ENCODE results near the gene C1S. TPM values are rescaled to one million over a fixed set of nuclear protein-coding genes. Genes with fewer than 3 reads are reported as not detected.

C1S gene
- total and polyA plus RNA-seq, 9 of the 15 experiments (the other 6 are each of a cell fraction or from before 2014, with no cell fraction given): 0.08 to 0.84 (median 0.27) TPM

- no peak for TF ChIP-seq CTCFL (IDR thresholded peaks at IDR 0.05; ENCODE audit: borderline replicate concordance, insufficient read depth, low read depth, low read length, poor library complexity, severe bottlenecking)
- TF ChIP-seq ZC3H8 (IDR thresholded peaks at IDR 0.05): no peak
- no peak for TF ChIP-seq TCF7 (IDR thresholded peaks at IDR 0.05; ENCODE audit: borderline replicate concordance)
- no peak for TF ChIP-seq TGIF2 (CRISPR knock-in tag; IDR thresholded peaks at IDR 0.05)
- TF ChIP-seq CGGBP1 (CRISPR knock-in tag; IDR thresholded peaks at IDR 0.05): no peak
- TF ChIP-seq TEAD2 (tag; IDR thresholded peaks at IDR 0.05): 0 out of 2 replicates have a peak, but pooled peaks have one; percentile 12
- TF ChIP-seq ZNF398 (CRISPR knock-in tag; IDR thresholded peaks at IDR 0.05): no peak
- TF ChIP-seq HSF4 (CRISPR knock-in tag; IDR thresholded peaks at IDR 0.05; ENCODE audit: borderline replicate concordance): no peak
- no peak for TF ChIP-seq ARID1B (IDR thresholded peaks at IDR 0.05)
- no peak for TF ChIP-seq IRF1 (CRISPR knock-in tag; IDR thresholded peaks at IDR 0.05; ENCODE audit: borderline replicate concordance)
- no peak for TF ChIP-seq MAX (CRISPR knock-in tag; IDR thresholded peaks at IDR 0.05)
- no peak for TF ChIP-seq TOE1 (IDR thresholded peaks at IDR 0.05; ENCODE audit: borderline replicate concordance)
- no peak for TF ChIP-seq TOE1 (CRISPR knock-in tag; IDR thresholded peaks at IDR 0.05; ENCODE audit: borderline replicate concordance, low read depth)
- TF ChIP-seq TEAD4 (IDR thresholded peaks at IDR 0.05; ENCODE audit: low read length): no peak
- TF ChIP-seq TEAD4 (CRISPR knock-in tag; IDR thresholded peaks at IDR 0.05; ENCODE audit: borderline replicate concordance): no peak
- TF ChIP-seq ZNF586 (CRISPR knock-in tag; conservative IDR thresholded peaks at IDR 0.05): no peak
- TF ChIP-seq NFE2 (IDR thresholded peaks at IDR 0.05; ENCODE audit: low read depth): no peak
- TF ChIP-seq PRMT5 (CRISPR knock-in tag; IDR thresholded peaks at IDR 0.05): no peak
- TF ChIP-seq HNRNPL (IDR thresholded peaks at IDR 0.05; ENCODE audit: low read depth, low read length): no peak
- TF ChIP-seq ZNF75A (CRISPR knock-in tag; IDR thresholded peaks at IDR 0.05): 0 out of 2 replicates have a peak, but pooled peaks have one; percentile 41
- no peak for TF ChIP-seq USF1 (CRISPR knock-in tag; IDR thresholded peaks at IDR 0.05)
- TF ChIP-seq MCM2 (IDR thresholded peaks at IDR 0.05; ENCODE audit: low read depth): no peak
- TF ChIP-seq THRAP3 (IDR thresholded peaks at IDR 0.05; ENCODE audit: borderline replicate concordance): no peak
- TF ChIP-seq ZNF696 (CRISPR knock-in tag; conservative IDR thresholded peaks at IDR 0.05): no peak
Measured at GRCh38 chr12:7058163-7058845, 2.2 kb upstream of the C1S start (continued).

All from K562 (cell line).